Camera-type eye (tissue), 1 donor: Measurements from ENCODE around the gene DHX30. TPM values are rescaled to one million over a fixed set of nuclear protein-coding genes. Genes with fewer than 3 reads are reported as not detected.

ENCODE experiments used
- total RNA-seq: library from RNA; depleted of rRNA; stranded (reverse); fragments of >200 nt; gene quantifications from one replicate; pipeline ENCODE4 v1.2.3, GENCODE V29; 2014

Gene DHX30
- 103 TPM for total RNA-seq

DNA sequence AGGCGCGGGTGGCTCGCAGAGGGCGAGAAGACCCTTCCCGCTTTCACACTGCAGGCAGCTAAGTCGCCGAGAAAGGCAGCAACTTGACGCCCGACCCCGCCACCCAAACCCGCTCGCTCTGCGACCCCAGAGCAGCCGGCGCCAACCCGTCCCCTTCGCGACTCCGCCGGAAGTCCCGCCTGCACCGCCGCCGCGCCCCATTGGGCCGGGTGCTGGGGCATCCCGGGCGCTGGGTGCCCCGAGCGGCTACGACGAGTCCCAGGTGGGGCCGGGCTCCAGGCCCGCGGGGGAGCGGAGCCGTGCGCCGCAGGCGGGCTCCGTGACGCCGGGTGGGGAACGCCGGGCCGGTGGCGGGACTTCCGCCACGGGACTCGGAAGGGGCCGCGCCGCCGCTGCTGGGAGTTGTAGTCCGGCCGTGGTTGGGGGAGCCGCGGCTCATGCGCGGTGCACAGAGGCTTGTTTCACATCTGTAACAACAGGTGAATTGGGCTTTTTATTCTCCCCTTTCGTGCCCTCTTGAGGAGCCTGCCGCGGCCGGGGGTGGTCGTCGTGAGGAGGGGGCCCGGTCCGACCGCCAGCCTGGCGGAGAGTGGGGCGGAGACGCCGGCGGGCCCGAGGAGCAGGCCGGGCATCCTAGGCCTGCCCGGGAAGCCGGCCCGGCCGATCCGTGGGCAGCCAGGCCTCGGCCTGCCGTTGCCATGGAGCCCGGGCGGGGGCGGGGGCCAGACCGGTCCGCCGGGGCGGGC lies at the start of gene DHX30:
TSS of gene DHX30 (plus strand) at position 405 of the 746 bp plus-strand sequence. CDS start 7,546 bp downstream, outside the sequence.

GRCh38 chr3:47781685-47782445 lies 21.1 kb upstream of the DHX30 start, which contains the start of gene SMARCC1:
Gene SMARCC1, minus strand, starts transcription at chr3:47781893. Its CDS starts 96 bp downstream, at chr3:47781797.

Other genes with a start within 250 kb of the DHX30 start
- 81.9 TPM for gene CSPG5, start 224.3 kb upstream of the DHX30 start, total RNA-seq
- 78.3 TPM for gene SMARCC1, start 21.2 kb upstream of the DHX30 start, total RNA-seq
- gene MAP4, start 213.3 kb downstream of the DHX30 start, total RNA-seq = 172 TPM